GM18499 (cell line): Measurements from ENCODE around the gene TNNT1.
"Not testable (repeated sequence)": the region's sequence is repeated elsewhere in the genome, so short reads cannot be mapped to it uniquely, and the experiment has no call there.

Experiments used
- ATAC-seq: cut with Tn5 transposase; IDR thresholded peaks from one replicate; pipeline ENCODE4 v1.9.1; 2021; ENCODE audit warnings: moderate number of reproducible peaks; ENCODE audit not compliant: insufficient read depth, unreplicated experiment

Gene TNNT1

DNA sequence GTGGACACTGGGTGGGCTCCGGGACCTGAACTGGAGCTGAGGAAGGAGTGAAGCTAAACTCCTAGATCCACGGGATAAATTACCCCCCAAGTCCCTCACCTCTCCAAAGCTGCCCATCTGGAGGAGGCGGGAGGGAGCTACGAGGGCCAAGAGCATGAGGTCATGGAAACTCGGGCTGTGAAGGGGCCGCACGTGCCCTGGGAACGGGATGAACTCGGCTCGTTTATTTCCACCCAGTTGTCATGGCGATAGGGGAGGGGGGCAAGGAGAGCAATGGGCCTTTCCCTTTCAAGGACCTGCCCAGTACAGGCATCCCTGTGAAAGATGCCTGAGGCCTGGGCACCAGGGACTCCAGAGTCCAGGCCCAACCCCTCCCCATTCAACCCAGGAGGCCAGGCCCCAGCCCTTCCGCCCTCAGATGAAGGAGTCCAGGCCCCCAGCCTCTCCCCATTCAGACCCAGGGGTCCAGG, 35.4 kb downstream of the TNNT1 start:
- ATAC-seq = no peak

DNA sequence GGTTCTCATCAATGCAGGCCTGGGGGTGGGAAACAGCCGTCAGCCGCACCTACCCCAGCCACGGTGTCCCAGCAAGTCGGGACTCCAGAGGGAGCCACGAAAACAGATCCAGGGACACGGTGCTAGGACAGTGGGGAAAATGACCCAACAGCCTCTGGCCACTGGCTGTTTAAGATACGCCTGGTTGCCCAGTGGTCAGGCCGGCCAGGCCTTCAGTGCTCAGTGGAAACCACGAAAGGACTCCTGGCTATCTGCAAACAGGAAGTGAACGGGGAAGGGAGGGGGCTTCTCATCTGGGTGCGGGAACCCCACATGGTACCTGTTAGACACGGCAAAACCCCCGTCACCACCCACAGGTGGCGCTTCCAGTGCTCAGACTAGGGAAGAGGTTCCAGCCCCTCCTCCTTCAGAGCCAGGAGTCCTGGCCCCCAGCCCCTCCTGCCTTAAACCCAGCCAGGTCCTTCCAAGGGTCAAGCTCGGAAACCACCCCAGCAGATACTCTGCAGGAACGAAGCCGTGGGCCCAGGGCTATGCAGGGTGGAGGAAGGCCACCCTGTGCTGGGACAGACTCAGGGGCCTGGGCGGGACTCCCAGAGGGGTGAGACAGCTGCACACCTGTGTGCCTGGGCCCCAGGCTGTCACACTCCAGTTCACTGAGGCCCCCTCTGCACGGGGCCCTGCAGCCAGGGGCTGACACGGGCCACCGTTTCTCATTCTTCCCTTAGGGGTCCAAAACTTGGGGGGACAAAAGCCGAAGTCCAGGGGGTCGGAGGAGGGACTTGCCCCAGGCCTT, 36.0 kb downstream of the TNNT1 start:
- no peak for ATAC-seq

DNA sequence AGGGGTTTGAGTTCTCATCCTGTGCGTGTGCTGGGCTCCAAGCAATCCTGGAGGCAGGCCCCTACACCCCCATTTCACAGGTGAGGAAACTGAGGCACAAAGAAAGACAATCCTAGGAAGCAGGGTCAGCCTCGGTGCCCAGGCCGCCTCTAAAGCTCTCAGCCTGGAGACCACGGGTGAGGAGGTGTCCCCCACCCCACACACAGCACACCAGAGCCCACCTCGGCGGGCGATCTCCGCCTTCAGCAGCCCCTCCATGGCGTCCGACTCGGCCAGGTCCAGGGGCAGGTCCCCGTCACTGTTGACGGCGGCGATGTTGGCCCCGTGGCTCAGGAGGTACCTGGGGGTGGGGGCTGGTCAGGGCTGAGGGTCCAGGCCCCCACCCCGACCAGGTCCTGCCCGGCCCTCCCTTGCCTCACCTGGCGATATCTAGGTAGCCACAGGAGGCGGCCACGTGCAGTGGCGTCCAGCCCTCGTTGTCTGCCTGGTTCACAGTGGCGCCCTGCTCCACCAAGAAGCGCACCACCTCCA, 36.7 kb downstream of the TNNT1 start:
- ATAC-seq = no peak

- no peak for ATAC-seq
Measured at GRCh38 chr19:55111238-55111831, 37.7 kb downstream of the TNNT1 start.

DNA sequence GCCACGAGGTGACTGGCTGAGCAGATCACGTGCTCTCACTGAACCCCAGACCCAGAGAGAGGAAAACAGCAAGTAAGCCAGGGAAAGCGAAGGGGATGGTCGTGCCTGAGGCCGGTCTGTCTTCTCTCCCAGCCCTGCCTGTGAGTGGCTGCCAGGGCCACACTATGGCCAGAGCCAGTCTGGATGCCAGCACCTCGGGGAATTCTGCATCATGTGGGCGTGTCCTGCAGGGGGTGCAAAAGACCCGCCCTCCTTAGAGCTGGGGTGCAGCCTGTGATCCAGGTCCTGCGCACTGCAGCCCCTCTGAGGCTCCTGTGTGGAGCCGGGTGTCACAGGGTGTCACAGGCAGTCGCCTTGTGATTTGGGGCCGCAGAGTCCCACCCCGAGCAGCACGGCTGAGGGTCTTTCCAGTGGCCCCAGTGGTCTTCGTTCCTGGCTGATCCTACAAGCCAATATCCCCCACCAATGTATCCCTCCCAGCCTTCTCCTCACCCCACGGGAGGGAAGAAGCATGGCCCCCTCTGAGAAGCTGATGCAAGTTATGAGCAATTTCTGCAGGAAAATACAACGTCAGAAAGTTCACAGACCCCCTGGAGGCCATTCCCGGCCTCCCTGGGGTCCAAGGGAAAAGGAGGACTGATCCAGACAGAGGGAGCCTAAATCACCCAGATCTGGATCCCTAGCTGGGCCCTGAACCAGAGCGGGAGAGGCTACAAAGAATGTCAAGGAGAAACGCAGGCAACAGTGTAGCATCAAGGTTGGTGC, 39.3 kb downstream of the TNNT1 start:
- no peak for ATAC-seq

DNA sequence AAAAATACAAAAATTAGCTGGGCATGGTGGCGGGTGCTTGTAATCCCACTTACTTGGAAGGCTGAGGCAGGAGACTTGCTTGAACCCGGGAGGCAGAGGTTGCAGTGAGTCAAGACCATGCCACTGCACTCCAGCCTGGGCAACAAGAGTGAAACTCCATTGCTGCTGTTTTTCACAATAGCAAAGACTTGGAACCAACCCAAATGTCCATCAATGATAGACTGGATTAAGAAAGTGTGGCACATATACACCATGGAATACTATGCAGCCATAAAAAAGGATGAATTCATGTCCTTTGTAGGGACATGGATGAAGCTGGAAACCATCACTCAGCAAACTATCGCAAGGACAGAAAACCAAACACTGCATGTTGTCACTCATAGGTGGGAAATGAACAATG, 41.8 kb downstream of the TNNT1 start:
- not testable (repeated sequence) for ATAC-seq

DNA sequence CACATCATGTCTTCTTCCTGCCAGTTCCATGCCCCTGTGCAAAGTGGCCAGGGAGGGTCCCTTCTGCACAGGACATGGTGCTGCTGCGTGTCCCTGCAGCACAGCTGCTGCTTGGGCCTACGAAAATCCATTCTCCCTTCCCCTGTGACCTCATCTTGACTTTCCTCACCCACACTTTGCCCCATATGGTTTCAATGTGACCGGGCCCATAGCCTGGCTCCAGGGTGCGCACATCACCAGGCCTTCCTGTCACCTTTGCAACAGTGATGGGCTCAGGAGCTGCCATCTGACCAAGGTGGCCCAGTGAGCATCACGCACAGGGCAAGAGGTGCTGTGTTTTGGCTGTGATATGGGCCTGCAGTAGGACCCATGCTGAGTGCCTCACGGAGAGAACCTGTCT, 42.4 kb downstream of the TNNT1 start:
- no peak for ATAC-seq

DNA sequence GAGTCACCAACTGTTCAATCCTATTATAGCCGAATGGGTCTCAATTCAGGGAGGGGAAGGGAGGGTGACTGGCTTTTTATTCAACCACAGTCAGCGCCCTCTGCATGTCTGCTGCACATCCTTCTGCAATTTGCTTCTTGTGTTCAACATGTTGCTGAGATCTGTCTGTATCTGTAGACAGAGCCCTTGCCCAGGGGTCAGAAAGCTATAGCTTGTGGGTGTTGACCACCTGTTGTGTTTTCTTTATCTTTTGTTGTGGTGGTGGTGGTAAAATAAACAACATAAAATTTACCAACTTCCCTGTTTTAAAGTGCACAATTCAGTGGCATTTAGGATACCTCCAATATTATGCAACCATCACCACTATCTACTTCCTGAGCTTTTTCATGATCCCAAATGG, 43.8 kb downstream of the TNNT1 start:
- no peak for ATAC-seq

DNA sequence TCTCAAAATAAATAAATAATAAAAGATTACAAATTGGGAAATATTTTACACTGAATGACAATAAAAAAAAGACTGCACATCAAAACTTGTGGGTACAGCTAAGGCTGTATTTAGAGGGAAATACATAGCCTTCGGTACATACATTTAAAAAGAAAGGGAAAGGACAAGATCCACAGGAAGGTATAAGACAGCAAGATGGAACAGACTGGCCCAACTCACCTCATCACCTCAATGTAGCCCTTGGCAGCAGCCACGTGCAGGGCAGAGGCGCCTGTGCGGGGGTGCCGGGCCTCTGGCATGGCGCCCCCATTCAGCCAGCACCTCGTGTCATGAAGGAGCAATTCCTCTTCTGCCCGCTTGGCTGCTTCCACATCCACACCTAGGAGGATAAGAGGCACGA, 45.8 kb downstream of the TNNT1 start:
- ATAC-seq = no peak

GRCh38 chr19:55101261-55101660, 47.7 kb downstream of the TNNT1 start:
- ATAC-seq = no peak

GRCh38 chr19:55099557-55100506, 49.2 kb downstream of the TNNT1 start:
- no peak for ATAC-seq

GRCh38 chr19:55098716-55099556, 50.1 kb downstream of the TNNT1 start:
- no peak for ATAC-seq

DNA sequence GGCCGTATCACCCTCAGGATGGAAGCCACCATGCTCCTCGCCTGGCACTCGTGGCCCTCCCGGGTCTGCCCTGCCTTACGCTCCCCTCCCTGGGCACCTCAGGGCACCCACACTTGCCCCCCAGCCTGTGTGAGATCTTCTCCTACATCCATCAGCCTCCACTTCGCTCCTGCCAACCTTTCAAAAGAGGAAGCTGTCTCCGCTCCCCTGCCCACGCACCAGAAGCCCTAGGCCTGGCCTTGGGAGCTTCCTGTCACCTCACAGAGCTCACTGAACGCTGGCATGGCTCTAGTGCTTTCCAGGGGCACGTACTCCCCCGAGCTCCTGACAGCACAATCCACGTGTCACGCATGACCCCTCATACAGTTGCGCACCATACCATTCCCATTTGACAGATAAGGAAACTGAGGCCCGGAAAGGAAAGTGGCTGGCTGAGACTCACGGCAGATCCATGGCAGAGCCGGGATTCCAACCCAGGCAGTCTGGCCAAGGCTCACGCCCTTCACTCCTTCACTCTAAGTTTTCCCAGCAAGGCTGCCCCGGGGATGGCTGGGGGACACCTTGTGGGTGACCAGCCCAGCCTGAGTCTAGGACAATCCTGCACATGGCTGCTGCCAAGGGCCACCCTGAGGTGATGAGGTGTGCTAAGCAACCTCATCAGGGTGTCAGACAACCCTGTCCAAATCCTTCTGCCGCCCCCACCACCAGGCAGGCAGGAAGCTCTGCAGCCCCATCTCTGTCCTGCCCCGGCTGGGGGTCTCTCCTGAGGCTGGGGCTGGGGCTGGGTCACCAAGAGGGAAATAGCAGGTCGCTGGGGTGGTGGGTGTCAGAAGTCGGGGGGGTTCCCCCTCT, 50.9 kb downstream of the TNNT1 start:
- no peak for ATAC-seq

- ATAC-seq = no peak
Measured at GRCh38 chr19:55096061-55096701, 52.8 kb downstream of the TNNT1 start.

- ATAC-seq = no peak
Measured at GRCh38 chr19:55095260-55096060, 53.5 kb downstream of the TNNT1 start.

GRCh38 chr19:55094456-55095259, 54.3 kb downstream of the TNNT1 start:
- ATAC-seq = no peak
